IPS-18c (cell line): ENCODE measurements around the gene TSPAN9.

ENCODE experiments used
- H3K4me3 ChIP-seq: 2 replicates; pipeline ENCODE4 v1.7.0; 2013; ENCODE audit warnings: low read depth, mild to moderate bottlenecking, low read length, moderate library complexity; ENCODE audit not compliant: insufficient read depth
- H3K9me3 ChIP-seq: one replicate; pipeline ENCODE4 v1.6.1; 2013; ENCODE audit warnings: mild to moderate bottlenecking, low read length, moderate library complexity; ENCODE audit not compliant: control insufficient read depth, insufficient read depth

Gene TSPAN9

GRCh38 chr12:3302401-3303041, 225.3 kb downstream of the TSPAN9 start:
- H3K9me3 ChIP-seq = no peaks in the 10 kb centered on the region
- no peak overlapping the region for H3K4me3 ChIP-seq

GRCh38 chr12:3303410-3304136, 226.4 kb downstream of the TSPAN9 start:
- Histone ChIP-seq H3K9me3 (no peaks in the 10 kb centered on the region), H3K4me3 (no peak overlapping the region)

GRCh38 chr12:3304436-3305165, 227.4 kb downstream of the TSPAN9 start:
- no peak overlapping the region for H3K4me3 ChIP-seq
- H3K9me3 ChIP-seq = no peaks in the 10 kb centered on the region

- no peak overlapping the region for H3K4me3 ChIP-seq
- no peaks in the 10 kb centered on the region for H3K9me3 ChIP-seq
Measured at GRCh38 chr12:3305464-3305863, 228.3 kb downstream of the TSPAN9 start.

- Histone ChIP-seq H3K9me3 (no peaks in the 10 kb centered on the region), H3K4me3 (no peak overlapping the region)
Measured at GRCh38 chr12:3305904-3306619, 228.9 kb downstream of the TSPAN9 start.

GRCh38 chr12:3307389-3307788, 230.2 kb downstream of the TSPAN9 start:
- Histone ChIP-seq H3K4me3 (no peak overlapping the region), H3K9me3 (no peaks in the 10 kb centered on the region)

- no peaks in the 10 kb centered on the region for H3K9me3 ChIP-seq
- H3K4me3 ChIP-seq = no peak overlapping the region
Measured at GRCh38 chr12:3308063-3308462, 230.9 kb downstream of the TSPAN9 start.

- Histone ChIP-seq H3K4me3 (no peak overlapping the region), H3K9me3 (no peaks in the 10 kb centered on the region)
Measured at GRCh38 chr12:3308609-3309008, 231.4 kb downstream of the TSPAN9 start.

GRCh38 chr12:3309805-3310204, 232.6 kb downstream of the TSPAN9 start:
- Histone ChIP-seq H3K9me3 (no peaks in the 10 kb centered on the region), H3K4me3 (no peak overlapping the region)

- no peaks in the 10 kb centered on the region for H3K9me3 ChIP-seq
- no peak overlapping the region for H3K4me3 ChIP-seq
Measured at GRCh38 chr12:3310271-3311026, 233.3 kb downstream of the TSPAN9 start.

- Histone ChIP-seq H3K9me3 (no peaks in the 10 kb centered on the region), H3K4me3 (no peak overlapping the region)
Measured at GRCh38 chr12:3311027-3311402, 233.8 kb downstream of the TSPAN9 start.

- no peak overlapping the region for H3K4me3 ChIP-seq
- no peaks in the 10 kb centered on the region for H3K9me3 ChIP-seq
Measured at GRCh38 chr12:3311491-3312103, 234.4 kb downstream of the TSPAN9 start.

- Histone ChIP-seq H3K4me3 (no peak overlapping the region), H3K9me3 (no peaks in the 10 kb centered on the region)
Measured at GRCh38 chr12:3313066-3313465, 235.9 kb downstream of the TSPAN9 start.

GRCh38 chr12:3313675-3314663, 236.8 kb downstream of the TSPAN9 start:
- H3K4me3 ChIP-seq = no peak overlapping the region
- H3K9me3 ChIP-seq = no peaks in the 10 kb centered on the region

GRCh38 chr12:3315201-3315661, 238.1 kb downstream of the TSPAN9 start:
- H3K4me3 ChIP-seq = no peak overlapping the region
- H3K9me3 ChIP-seq = no peaks in the 10 kb centered on the region
